Fibroblast of mammary gland (primary cell): ENCODE measurements around the gene GPR6.

Experiments used
- DNase-seq: peaks from one replicate; pipeline ENCODE4 v3.0.0-alpha.2; 2010; ENCODE audit warnings: low read depth
- H3K4me3 ChIP-seq: 2 replicates; pipeline ENCODE4 v1.5.1; 2011; ENCODE audit warnings: low read depth, mild to moderate bottlenecking, low read length, moderate library complexity; ENCODE audit not compliant: control insufficient read depth
- TF ChIP-seq, protein P1 (sequence below): conservative IDR thresholded peaks from 2 replicates; pipeline ENCODE4 v1.5.1; 2011; ENCODE audit warnings: low read depth, low read length, inconsistent platforms; ENCODE audit not compliant: control insufficient read depth, insufficient read depth

Gene GPR6

DNA sequence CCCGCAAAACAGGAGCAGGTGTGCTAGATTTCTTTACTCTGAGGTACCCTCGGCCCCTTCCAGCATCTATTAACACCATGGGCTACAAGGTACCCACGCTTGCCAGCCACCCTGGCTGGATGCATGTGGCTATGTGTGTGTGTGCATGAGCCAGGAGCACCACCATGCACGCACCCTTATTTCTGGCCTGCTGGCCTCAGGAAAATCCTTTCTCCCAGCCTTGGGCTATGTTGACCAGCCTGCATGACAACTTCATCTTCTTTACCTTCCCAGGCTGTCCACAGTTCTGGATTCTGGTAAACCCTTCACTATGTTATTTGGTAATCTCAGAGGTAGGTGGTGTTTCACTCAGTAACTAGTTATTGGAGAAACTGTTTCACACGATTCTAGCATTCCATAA is 40.4 kb downstream of the GPR6 start:
- no peak for DNase-seq
- H3K4me3 ChIP-seq: no peak overlapping the region
- TF ChIP-seq, protein P1, sequence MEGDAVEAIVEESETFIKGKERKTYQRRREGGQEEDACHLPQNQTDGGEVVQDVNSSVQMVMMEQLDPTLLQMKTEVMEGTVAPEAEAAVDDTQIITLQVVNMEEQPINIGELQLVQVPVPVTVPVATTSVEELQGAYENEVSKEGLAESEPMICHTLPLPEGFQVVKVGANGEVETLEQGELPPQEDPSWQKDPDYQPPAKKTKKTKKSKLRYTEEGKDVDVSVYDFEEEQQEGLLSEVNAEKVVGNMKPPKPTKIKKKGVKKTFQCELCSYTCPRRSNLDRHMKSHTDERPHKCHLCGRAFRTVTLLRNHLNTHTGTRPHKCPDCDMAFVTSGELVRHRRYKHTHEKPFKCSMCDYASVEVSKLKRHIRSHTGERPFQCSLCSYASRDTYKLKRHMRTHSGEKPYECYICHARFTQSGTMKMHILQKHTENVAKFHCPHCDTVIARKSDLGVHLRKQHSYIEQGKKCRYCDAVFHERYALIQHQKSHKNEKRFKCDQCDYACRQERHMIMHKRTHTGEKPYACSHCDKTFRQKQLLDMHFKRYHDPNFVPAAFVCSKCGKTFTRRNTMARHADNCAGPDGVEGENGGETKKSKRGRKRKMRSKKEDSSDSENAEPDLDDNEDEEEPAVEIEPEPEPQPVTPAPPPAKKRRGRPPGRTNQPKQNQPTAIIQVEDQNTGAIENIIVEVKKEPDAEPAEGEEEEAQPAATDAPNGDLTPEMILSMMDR: no peak

DNA sequence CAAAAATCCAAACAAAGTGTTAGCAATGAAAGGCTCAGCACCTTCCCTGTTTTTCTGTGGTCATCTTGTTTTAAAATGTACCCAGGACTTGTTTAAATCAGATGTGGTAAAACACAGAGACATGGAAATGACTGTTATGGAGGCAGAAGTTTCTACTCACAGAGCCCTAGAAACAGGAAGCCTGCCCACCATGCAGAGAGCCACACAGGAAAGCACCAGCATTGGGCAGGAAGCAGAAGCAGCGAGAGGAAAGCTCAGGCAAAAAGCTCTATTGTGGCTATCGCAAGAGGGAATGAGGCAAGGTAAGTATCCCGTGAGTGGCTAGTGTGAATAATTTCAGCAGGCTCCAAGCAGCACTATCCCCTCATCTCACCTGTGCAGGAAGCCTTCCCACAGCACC is 42.8 kb downstream of the GPR6 start:
- H3K4me3 ChIP-seq: no peak overlapping the region
- DNase-seq: no peak
- TF ChIP-seq, protein P1: no peak

DNA sequence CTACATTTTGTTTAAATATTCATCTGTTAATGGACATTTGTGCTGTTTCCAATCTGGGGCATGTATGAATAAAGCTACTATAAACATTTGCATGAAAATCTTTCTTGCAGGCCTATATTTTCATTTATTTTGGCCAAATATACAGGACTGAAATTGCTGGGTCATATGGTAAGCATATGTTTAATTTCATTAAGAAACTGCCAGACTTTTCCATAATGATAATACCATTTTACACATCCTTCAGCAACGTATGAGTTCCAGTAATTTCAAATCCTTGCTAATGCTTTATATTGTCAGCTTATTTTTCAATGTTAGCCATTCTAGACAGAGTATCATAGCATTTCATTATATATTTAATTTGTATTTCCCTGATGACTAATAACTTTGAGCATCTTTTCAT is 51.0 kb downstream of the GPR6 start:
- TF ChIP-seq, protein P1: no peak
- no peak for DNase-seq
- H3K4me3 ChIP-seq: no peak overlapping the region
